B cell (primary cell): ENCODE measurements around the gene BMERB1.

Source experiments
- CTCF ChIP-seq: fragments of 200-600 bp; IDR thresholded peaks from one replicate; pipeline ENCODE4 v1.8.0; 2022; ENCODE audit warnings: antibody characterized with exemption, mild to moderate bottlenecking
- EZH2 ChIP-seq: IDR thresholded peaks from 2 replicates; pipeline ENCODE4 v1.6.1; 2012; ENCODE audit warnings: borderline replicate concordance, low read depth, mild to moderate bottlenecking, moderate library complexity, low read length; ENCODE audit not compliant: insufficient read depth, poor library complexity, severe bottlenecking

GRCh38 chr16:15618392-15618791, 184.0 kb downstream of the BMERB1 start:
- TF ChIP-seq CTCF (no peak), EZH2 (no peak)
